GM06990 (cell line): Measurements from ENCODE around the gene FAP.

Source experiments
- DNase-seq: peaks from one replicate; pipeline ENCODE4 v3.0.0-alpha.2; 2011; ENCODE audit not compliant: insufficient read length; ENCODE audit errors: extremely low read depth
- H3K27me3 ChIP-seq: replicated peaks from 2 replicates; pipeline ENCODE4 v1.6.0; 2011; ENCODE audit warnings: low read length; ENCODE audit not compliant: control insufficient read depth, insufficient read depth
- H3K36me3 ChIP-seq: 2 replicates; pipeline ENCODE4 v1.5.1; 2011; ENCODE audit warnings: low read length; ENCODE audit not compliant: control insufficient read depth, insufficient read depth
- H3K4me3 ChIP-seq: replicated peaks from 2 replicates; pipeline ENCODE4 v1.5.1; 2011; ENCODE audit warnings: low read depth, mild to moderate bottlenecking, control low read depth, low read length
- TF ChIP-seq, protein P1 (sequence below): IDR thresholded peaks from 2 replicates; pipeline ENCODE4 v1.5.1; 2011; ENCODE audit warnings: low read length, control low read depth, mild to moderate bottlenecking, inconsistent platforms; ENCODE audit not compliant: insufficient read depth, poor library complexity, severe bottlenecking

FAP gene

DNA sequence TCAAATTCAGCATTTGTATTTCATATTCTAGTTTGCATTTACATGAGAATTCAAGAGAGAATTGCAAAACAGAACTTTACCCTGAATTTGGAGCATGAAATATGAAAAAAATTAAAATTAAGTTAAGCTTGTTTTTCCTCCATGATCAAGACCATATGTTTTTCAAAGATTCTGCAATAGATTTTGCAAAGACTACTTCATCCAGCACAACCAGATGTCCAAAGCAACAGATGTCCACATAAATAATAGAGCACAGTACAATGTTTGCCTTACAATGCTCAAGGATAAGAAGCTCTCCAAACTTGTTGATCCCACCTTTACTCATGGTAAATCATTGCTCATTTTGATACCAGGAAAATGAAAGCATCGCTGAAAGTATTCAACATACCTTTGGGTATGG, 25.6 kb downstream of the FAP start:
- TF ChIP-seq, protein P1, sequence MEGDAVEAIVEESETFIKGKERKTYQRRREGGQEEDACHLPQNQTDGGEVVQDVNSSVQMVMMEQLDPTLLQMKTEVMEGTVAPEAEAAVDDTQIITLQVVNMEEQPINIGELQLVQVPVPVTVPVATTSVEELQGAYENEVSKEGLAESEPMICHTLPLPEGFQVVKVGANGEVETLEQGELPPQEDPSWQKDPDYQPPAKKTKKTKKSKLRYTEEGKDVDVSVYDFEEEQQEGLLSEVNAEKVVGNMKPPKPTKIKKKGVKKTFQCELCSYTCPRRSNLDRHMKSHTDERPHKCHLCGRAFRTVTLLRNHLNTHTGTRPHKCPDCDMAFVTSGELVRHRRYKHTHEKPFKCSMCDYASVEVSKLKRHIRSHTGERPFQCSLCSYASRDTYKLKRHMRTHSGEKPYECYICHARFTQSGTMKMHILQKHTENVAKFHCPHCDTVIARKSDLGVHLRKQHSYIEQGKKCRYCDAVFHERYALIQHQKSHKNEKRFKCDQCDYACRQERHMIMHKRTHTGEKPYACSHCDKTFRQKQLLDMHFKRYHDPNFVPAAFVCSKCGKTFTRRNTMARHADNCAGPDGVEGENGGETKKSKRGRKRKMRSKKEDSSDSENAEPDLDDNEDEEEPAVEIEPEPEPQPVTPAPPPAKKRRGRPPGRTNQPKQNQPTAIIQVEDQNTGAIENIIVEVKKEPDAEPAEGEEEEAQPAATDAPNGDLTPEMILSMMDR = no peak
- Histone ChIP-seq H3K4me3 (no peak overlapping the region), H3K27me3 (no peaks in the 10 kb centered on the region), H3K36me3 (no peaks in the 10 kb centered on the region)
- no peak for DNase-seq

DNA sequence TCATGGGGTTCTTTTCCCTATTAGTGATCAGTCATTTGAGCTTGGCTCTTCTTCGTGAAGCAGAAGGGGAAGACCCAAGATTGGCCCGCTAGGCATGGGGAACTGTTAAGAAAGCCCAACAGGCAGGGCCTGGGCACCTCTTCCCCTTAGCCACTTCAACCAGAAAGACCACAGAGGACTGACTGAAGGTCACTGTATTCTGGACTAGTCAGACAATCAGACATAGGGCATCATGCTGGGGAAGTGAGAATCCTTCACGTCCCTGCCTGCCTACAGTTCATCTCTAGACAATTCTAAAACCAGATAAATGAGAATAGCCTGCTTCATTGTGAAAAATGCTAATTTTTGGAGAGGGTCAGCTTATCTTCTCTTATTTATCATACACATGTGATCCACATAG, 28.1 kb downstream of the FAP start:
- Histone ChIP-seq H3K4me3 (no peak overlapping the region), H3K36me3 (no peaks in the 10 kb centered on the region), H3K27me3 (no peaks in the 10 kb centered on the region)
- DNase-seq = no peak
- TF ChIP-seq, protein P1 = no peak

DNA sequence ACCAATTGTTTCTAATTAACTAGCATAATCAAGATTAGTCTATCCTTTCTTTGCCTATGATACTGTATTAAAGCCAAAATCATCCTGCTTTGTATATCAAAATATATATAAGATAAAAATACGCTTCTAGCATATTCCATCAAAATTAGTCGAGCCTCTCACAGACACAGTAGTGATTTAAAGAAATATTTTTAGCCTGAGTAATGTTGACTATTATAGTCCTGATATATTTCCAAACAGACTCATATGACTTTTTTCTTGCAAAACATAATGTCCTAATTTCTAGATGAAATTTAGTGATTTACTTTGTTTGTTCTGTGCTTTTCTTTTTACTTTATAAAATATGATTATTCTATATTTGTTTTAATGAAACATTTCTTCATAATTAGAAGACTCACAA, 30.9 kb downstream of the FAP start:
- Histone ChIP-seq H3K27me3 (no peaks in the 10 kb centered on the region), H3K4me3 (no peak overlapping the region), H3K36me3 (no peaks in the 10 kb centered on the region)
- TF ChIP-seq, protein P1 = no peak
- no peak for DNase-seq

DNA sequence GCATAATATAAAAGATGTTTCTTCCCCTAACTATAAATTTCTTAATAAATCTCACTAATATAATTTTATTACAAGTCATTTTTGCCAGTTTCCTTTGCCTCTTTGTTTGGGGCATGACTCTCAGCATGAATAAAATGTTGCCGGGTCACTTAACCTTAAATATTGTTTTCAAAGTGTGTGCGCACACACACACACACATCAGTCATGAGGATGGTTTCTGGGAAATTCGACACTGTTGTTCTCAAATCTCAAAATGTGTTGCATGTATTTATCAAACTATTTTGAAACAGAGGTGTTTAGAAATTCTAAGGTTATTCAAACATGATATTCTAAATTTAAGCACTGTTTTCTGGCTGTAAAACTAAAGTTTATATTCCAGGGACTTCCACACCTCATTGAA, 31.5 kb downstream of the FAP start:
- TF ChIP-seq, protein P1 = no peak
- no peak for DNase-seq
- Histone ChIP-seq H3K36me3 (no peaks in the 10 kb centered on the region), H3K27me3 (no peaks in the 10 kb centered on the region), H3K4me3 (no peak overlapping the region)

DNA sequence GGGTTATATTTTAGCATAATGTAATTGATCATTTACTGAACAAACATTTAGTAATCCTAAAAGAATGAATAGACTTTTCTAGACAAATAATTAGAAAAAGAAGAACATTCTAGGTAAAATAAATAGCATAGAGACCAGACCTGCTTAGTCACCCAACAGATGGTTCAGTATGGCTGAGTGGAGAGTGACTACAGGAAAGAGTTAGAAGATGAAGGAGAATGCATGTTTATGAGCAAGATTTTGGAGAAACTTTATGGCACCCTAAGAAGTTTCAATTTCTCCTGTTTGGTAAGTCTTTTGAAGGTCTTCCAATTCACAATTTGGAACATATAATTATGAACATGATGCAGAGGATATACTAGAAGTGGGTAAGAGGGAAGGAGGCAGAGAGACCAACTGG, 32.9 kb downstream of the FAP start:
- TF ChIP-seq, protein P1 = no peak
- H3K27me3 ChIP-seq = no peaks in the 10 kb centered on the region
- H3K4me3 ChIP-seq = no peak overlapping the region
- H3K36me3 ChIP-seq = no peaks in the 10 kb centered on the region
- DNase-seq = no peak

DNA sequence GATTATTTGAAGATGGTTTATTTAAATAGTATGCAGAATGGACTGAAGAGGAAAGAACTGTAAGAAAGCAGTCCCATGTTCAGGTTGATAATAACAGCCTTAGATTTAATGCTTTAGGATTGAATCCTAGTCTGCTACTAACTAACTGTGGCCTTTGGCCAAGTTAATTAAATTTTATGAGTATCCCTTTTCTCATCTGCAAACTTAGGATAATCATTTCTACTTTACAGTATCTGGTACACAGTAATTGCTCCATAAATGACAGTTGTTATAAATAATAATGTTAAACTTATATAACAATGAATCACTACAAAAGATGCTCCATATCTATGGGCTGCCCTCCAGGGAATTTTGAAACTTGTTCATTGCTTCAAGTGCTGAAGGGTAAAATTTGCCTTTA, 41.0 kb downstream of the FAP start:
- Histone ChIP-seq H3K27me3 (no peaks in the 10 kb centered on the region), H3K36me3 (no peaks in the 10 kb centered on the region), H3K4me3 (no peak overlapping the region)
- TF ChIP-seq, protein P1 = no peak
- DNase-seq = no peak
